ENCODE results near the gene EHBP1. TPM values are rescaled to one million over a fixed set of nuclear protein-coding genes. Genes with fewer than 3 reads are reported as not detected.

EHBP1 gene
- polyA plus RNA-seq, 1 of the 3 experiments (the other 2 are of a cell fraction) = 62.7 TPM

GRCh38 chr2:63038034-63038433 lies 332.5 kb downstream of the EHBP1 start:
- TF ChIP-seq USF1 (IDR thresholded peaks at IDR 0.05; ENCODE audit: borderline replicate concordance, low read depth) = no peak
- TF ChIP-seq RFX5 (IDR thresholded peaks at IDR 0.05; ENCODE audit: low read length) = no peak
- TF ChIP-seq TAF1 (IDR thresholded peaks at IDR 0.05; ENCODE audit: borderline replicate concordance, low read depth, low read length) = no peak
- TF ChIP-seq FOSL2 (IDR thresholded peaks at IDR 0.05; ENCODE audit: borderline replicate concordance, low read depth) = no peak
- no peak for TF ChIP-seq IRF3 (IDR thresholded peaks at IDR 0.05; ENCODE audit: low read depth, low read length)
- no peak for TF ChIP-seq SMC3 (IDR thresholded peaks at IDR 0.05; ENCODE audit: low read depth, low read length)
- no peak for TF ChIP-seq MXI1 (IDR thresholded peaks at IDR 0.05; ENCODE audit: low read depth, low read length)
- TF ChIP-seq NRF1 (IDR thresholded peaks at IDR 0.05; ENCODE audit: low read depth, low read length) = no peak
- TF ChIP-seq JUND (IDR thresholded peaks at IDR 0.05) = no peak
- Histone ChIP-seq H3K9ac (no peak overlapping the region), H3K27me3 (ENCODE audit: insufficient read depth) (no peaks in the 10 kb centered on the region), H4K20me1 (ENCODE audit: insufficient read depth) (no peaks in the 10 kb centered on the region), H3K27ac (ENCODE audit: low read depth in 2 of 2, low read length in 1 of 2) (no peak overlapping the region), H3K79me2 (ENCODE audit: insufficient read depth) (no peaks in the 10 kb centered on the region), H3K36me3 (replicated peaks in 1 of 2; ENCODE audit: control insufficient read depth in 1 of 2, insufficient read depth in 2 of 2, low read length in 1 of 2) (peaks cover 4 to 18% of the 10 kb centered on the region in 2 experiments), H3K9me3 (no peaks in the 10 kb centered on the region), H2AFZ (ENCODE audit: low read depth) (no peak overlapping the region), H3K4me1 (ENCODE audit: control insufficient read depth in 1 of 2, insufficient read depth in 2 of 2, low read depth in 1 of 2, low read length in 1 of 2) (peaks cover 0 to 11% of the 10 kb centered on the region in 2 experiments; a peak in 2 of 4 replicates), H3K9me2 (no peaks in the 10 kb centered on the region), H3F3A (replicated peaks; ENCODE audit: insufficient read depth) (peaks cover 4% of the 10 kb centered on the region), H3K4me3 (ENCODE audit: low read depth in 2 of 2, low read length in 1 of 2) (no peak overlapping the region), H3K4me2 (no peak overlapping the region)
- ChIA-PET CTCF (no interaction called here), POLR2A (no interaction called here)
- no peak for DNase-seq
- 97% methylated on average over 4 of the region's 4 CpGs for WGBS (ENCODE audit: low lambda C conversion rate)

GRCh38 chr2:63040586-63040985 lies 335.1 kb downstream of the EHBP1 start:
- Histone ChIP-seq H2AFZ (ENCODE audit: low read depth) (no peak overlapping the region), H3F3A (replicated peaks; ENCODE audit: insufficient read depth) (no peaks in the 10 kb centered on the region), H3K9ac (no peak overlapping the region), H3K27me3 (ENCODE audit: insufficient read depth) (no peaks in the 10 kb centered on the region), H3K9me3 (no peaks in the 10 kb centered on the region), H3K79me2 (ENCODE audit: insufficient read depth) (no peaks in the 10 kb centered on the region), H3K9me2 (no peaks in the 10 kb centered on the region), H3K4me3 (ENCODE audit: low read depth in 2 of 2, low read length in 1 of 2) (no peak overlapping the region), H4K20me1 (ENCODE audit: insufficient read depth) (no peaks in the 10 kb centered on the region), H3K27ac (ENCODE audit: low read depth in 2 of 2, low read length in 1 of 2) (no peak overlapping the region), H3K4me1 (ENCODE audit: control insufficient read depth in 1 of 2, insufficient read depth in 2 of 2, low read depth in 1 of 2, low read length in 1 of 2) (no peaks in the 10 kb centered on the region), H3K36me3 (replicated peaks in 1 of 2; ENCODE audit: control insufficient read depth in 1 of 2, insufficient read depth in 2 of 2, low read length in 1 of 2) (peaks cover 4 to 24% of the 10 kb centered on the region in 2 experiments), H3K4me2 (no peak overlapping the region)
- ChIA-PET POLR2A (no interaction called here), CTCF (interaction anchor here (1.0 kb wide), 1 partner anchor 14 kb away, joined by 4 read pairs; no protein-coding TSS in a partner anchor)
- DNase-seq = no peak
- WGBS (ENCODE audit: low lambda C conversion rate) = 94% methylated on average over 1 of the region's 1 CpG
- TF ChIP-seq FOSL2 (IDR thresholded peaks at IDR 0.05; ENCODE audit: borderline replicate concordance, low read depth) = no peak
- TF ChIP-seq REST (IDR thresholded peaks at IDR 0.05; ENCODE audit: low read depth, low read length) = no peak
- TF ChIP-seq USF1 (IDR thresholded peaks at IDR 0.05; ENCODE audit: borderline replicate concordance, low read depth) = no peak
- no peak for TF ChIP-seq JUND (IDR thresholded peaks at IDR 0.05)
- no peak for TF ChIP-seq TAF1 (IDR thresholded peaks at IDR 0.05; ENCODE audit: borderline replicate concordance, low read depth, low read length)
